CD4-positive, alpha-beta T cell (primary cell): Measurements from ENCODE around the gene MEI1. TPM values are rescaled to one million over a fixed set of nuclear protein-coding genes. Genes with fewer than 3 reads are reported as not detected.

Experiments
- ATAC-seq: fragments of 200-7000 bp; cut with Tn5 transposase; one replicate; pipeline ENCODE4 v1.10.0; 2022; ENCODE audit warnings: mild to moderate bottlenecking; ENCODE audit not compliant: poor library complexity
- CTCF ChIA-PET: fragments of 350-600 bp; sonication (Branson Sonifier 250); formaldehyde crosslinking; loops from one replicate; lab custom pipeline; 2021; ENCODE audit warnings: antibody characterized with exemption, inconsistent platforms; lab: Charles Lee
- POLR2A ChIA-PET: fragments of 350-600 bp; sonication (Branson Sonifier 250); formaldehyde crosslinking; loops from one replicate; lab custom pipeline; 2021; ENCODE audit warnings: antibody characterized with exemption, inconsistent platforms; lab: Charles Lee
- DNase-seq, 14 experiments: peaks; one replicate each; pipeline ENCODE4 v3.0.0-alpha.2; 2013 to 2020; ENCODE audit warnings: mixed read lengths in 2 of 14
- H3K27ac ChIP-seq, 2 donors: one replicate each; pipeline versions ENCODE4 v1.5.1 to v1.7.0; 2013; ENCODE audit warnings: low read length in 2 of 2, low read depth in 1 of 2, mild to moderate bottlenecking in 1 of 2
- H3K27me3 ChIP-seq, 2 experiments: 1 replicate in 1 of 2; 2 replicates in 1 of 2; pipeline versions ENCODE4 v1.6.1 to v1.7.0; 2013; ENCODE audit warnings: low read length in 2 of 2, control low read depth in 1 of 2, mild to moderate bottlenecking in 1 of 2, moderate library complexity in 1 of 2; ENCODE audit not compliant: insufficient read depth in 2 of 2, control insufficient read depth in 1 of 2
- H3K36me3 ChIP-seq: one replicate; pipeline ENCODE4 v1.6.1; 2013; ENCODE audit warnings: low read length, control low read depth; ENCODE audit not compliant: insufficient read depth
- H3K4me1 ChIP-seq: one replicate; pipeline ENCODE4 v1.6.1; 2013; ENCODE audit warnings: low read length, control low read depth; ENCODE audit not compliant: insufficient read depth
- H3K4me3 ChIP-seq: one replicate; pipeline ENCODE4 v1.5.1; 2013; ENCODE audit warnings: mild to moderate bottlenecking, low read length, moderate library complexity
- H3K9me3 ChIP-seq, 2 experiments: 1 replicate in 1 of 2; 2 replicates in 1 of 2; pipeline versions ENCODE4 v1.6.1 to v1.7.0; 2013; ENCODE audit warnings: low read length in 2 of 2, mild to moderate bottlenecking in 2 of 2, control low read depth in 1 of 2, moderate library complexity in 1 of 2; ENCODE audit not compliant: control insufficient read depth in 1 of 2, insufficient read depth in 1 of 2
- H3K27ac Mint-ChIP-seq: one replicate; pipeline ENCODE4 v1.8.0; 2020; ENCODE audit warnings: mixed read lengths
- H3K27me3 Mint-ChIP-seq: one replicate; pipeline ENCODE4 v1.8.0; 2021; ENCODE audit warnings: mixed read lengths
- H3K36me3 Mint-ChIP-seq: one replicate; pipeline ENCODE4 v1.8.0; 2021; ENCODE audit warnings: low read depth, mixed read lengths
- H3K4me1 Mint-ChIP-seq: one replicate; pipeline ENCODE4 v1.8.0; 2021; ENCODE audit warnings: low read depth, mixed read lengths
- H3K4me3 Mint-ChIP-seq: one replicate; pipeline ENCODE4 v1.8.0; 2020; ENCODE audit warnings: mild to moderate bottlenecking, mixed read lengths
- H3K9me3 Mint-ChIP-seq: one replicate; pipeline ENCODE4 v1.8.0; 2020; ENCODE audit warnings: mixed read lengths
- intact Hi-C, 2 experiments: fragments of 100-400 bp; cut with DNase I in 1 of 2; cut with micrococcal nuclease in 1 of 2; formaldehyde crosslinking; loops; one replicate each; pipeline versions ENCODE4 v1.15.1 to v1.9.0; 2023 to 2025; cut with DNase I, micrococcal nuclease
- total RNA-seq, 174 experiments: library from RNA in 2 of 174; stranded (reverse) in 2 of 174; gene quantifications; one replicate each; pipeline ENCODE4 v1.2.3 and lab custom pipeline; 2021 to 2026
- TF ChIP-seq, protein P1 (sequence below): fragments of 200-600 bp; IDR thresholded peaks from one replicate; pipeline ENCODE4 v1.8.0; 2022; ENCODE audit warnings: antibody characterized with exemption, mild to moderate bottlenecking

MEI1 gene
- total RNA-seq, 2 experiments from 2014 or later, result 64.4 to 81.0 TPM

DNA sequence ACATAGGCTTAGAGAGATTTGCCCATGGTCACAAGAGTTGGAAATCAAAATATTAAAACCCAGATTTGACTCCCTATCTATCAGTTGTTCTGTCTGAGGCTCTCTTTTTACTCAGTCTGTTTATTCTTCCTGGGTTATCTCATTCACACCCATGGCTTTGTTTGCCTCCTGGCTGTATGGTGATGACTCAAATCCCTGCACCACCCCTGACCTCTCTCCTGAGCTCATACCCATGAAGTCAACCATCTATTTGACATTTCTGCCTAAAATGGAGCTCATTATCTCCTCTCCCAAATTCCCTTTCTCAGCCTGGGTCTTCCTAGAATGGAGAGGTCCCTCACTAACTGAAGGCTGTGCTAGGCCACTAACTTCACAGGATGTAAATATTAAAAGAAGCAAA lies 73.3 kb downstream of the MEI1 start:
- Mint-ChIP-seq H3K9me3 (no peaks in the 10 kb centered on the region), H3K4me1 (no peaks in the 10 kb centered on the region), H3K36me3 (no peaks in the 10 kb centered on the region), H3K27ac (no peak overlapping the region), H3K4me3 (no peak overlapping the region), H3K27me3 (no peaks in the 10 kb centered on the region)
- DNase-seq (no peak), ATAC-seq (no peak)
- TF ChIP-seq, protein P1, sequence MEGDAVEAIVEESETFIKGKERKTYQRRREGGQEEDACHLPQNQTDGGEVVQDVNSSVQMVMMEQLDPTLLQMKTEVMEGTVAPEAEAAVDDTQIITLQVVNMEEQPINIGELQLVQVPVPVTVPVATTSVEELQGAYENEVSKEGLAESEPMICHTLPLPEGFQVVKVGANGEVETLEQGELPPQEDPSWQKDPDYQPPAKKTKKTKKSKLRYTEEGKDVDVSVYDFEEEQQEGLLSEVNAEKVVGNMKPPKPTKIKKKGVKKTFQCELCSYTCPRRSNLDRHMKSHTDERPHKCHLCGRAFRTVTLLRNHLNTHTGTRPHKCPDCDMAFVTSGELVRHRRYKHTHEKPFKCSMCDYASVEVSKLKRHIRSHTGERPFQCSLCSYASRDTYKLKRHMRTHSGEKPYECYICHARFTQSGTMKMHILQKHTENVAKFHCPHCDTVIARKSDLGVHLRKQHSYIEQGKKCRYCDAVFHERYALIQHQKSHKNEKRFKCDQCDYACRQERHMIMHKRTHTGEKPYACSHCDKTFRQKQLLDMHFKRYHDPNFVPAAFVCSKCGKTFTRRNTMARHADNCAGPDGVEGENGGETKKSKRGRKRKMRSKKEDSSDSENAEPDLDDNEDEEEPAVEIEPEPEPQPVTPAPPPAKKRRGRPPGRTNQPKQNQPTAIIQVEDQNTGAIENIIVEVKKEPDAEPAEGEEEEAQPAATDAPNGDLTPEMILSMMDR, result no peak
- no peak overlapping the region for H3K4me3 ChIP-seq
- intact Hi-C loops, result no loop called here
- no peaks in the 10 kb centered on the region for H3K27me3 ChIP-seq
- no peaks in the 10 kb centered on the region for H3K9me3 ChIP-seq
- H3K36me3 ChIP-seq, result no peaks in the 10 kb centered on the region
- ChIA-PET CTCF (no interaction called here), POLR2A (no interaction called here)
- H3K27ac ChIP-seq, result no peak overlapping the region
- peaks cover 1% of the 10 kb centered on the region for H3K4me1 ChIP-seq

DNA sequence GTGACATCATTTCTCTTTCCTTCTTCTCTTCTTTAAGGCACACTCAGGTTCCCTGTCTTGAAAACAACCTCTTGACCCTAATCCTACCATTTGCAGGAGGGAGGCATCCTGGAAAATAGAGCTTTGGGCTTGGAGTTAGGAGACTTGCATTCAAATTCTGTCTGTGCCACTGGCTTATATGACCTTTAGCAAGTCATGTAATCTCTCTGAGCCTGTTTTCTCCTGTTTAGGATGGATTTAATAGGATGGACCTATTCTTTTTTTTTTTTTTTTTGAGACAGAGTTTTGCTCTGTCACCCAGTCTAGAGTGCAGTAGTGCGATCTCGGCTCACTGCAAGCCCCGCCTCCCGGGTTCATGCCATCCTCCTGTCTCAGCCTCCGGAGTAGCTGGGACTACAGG lies 76.0 kb downstream of the MEI1 start:
- no peaks in the 10 kb centered on the region for H3K36me3 Mint-ChIP-seq
- DNase-seq (no peak), ATAC-seq (no peak)
- H3K4me1 ChIP-seq, result peaks cover 18% of the 10 kb centered on the region
- no peak overlapping the region for H3K27ac ChIP-seq
- H3K4me1 Mint-ChIP-seq, result peaks cover 19% of the 10 kb centered on the region
- no peak overlapping the region for H3K4me3 Mint-ChIP-seq
- H3K9me3 Mint-ChIP-seq, result no peaks in the 10 kb centered on the region
- intact Hi-C loops, result loop anchor here in 1 of 2 experiments (5.0 kb wide), 1 partner anchor 78 kb away; the partner anchor contains the start of gene MEI1
- H3K4me3 ChIP-seq, result no peak overlapping the region
- no peaks in the 10 kb centered on the region for H3K36me3 ChIP-seq
- no peaks in the 10 kb centered on the region for H3K27me3 ChIP-seq
- ChIA-PET CTCF (interaction anchor here (0.7 kb wide), 1 partner anchor 72 kb away, joined by 4 read pairs; no protein-coding TSS in a partner anchor), POLR2A (interaction anchor here (3.6 kb wide), 1 partner anchor 25 kb away, joined by 26 read pairs; the partner anchor contains the start of gene CCDC134)
- TF ChIP-seq, protein P1, result no peak
- no peak overlapping the region for H3K27ac Mint-ChIP-seq
- no peaks in the 10 kb centered on the region for H3K9me3 ChIP-seq
- no peaks in the 10 kb centered on the region for H3K27me3 Mint-ChIP-seq

DNA sequence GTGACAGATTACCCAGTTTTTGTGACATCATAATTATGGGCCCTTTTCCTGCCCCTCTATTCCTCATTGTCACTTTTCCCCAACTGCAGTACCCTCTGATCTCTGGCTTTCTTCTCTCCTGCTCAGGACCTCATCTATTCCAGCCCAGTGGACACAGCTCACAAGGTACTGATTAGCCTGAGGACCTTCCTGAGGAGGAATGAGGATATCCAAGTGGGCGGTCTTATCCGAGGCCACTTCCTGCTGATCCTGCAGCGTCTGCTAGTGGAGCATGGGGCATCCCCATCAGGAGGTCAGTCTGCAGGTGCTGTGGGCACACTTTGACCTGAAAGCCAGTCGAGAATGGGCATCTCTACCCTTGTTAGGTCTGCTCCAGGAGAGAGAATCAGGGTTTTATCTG lies 76.7 kb downstream of the MEI1 start:
- CTCF ChIA-PET, result no interaction called here
- Mint-ChIP-seq H3K27me3 (no peaks in the 10 kb centered on the region), H3K9me3 (no peaks in the 10 kb centered on the region), H3K36me3 (no peaks in the 10 kb centered on the region), H3K4me1 (peaks cover 24% of the 10 kb centered on the region), H3K27ac (no peak overlapping the region), H3K4me3 (no peak overlapping the region)
- Histone ChIP-seq H3K4me3 (no peak overlapping the region), H3K4me1 (peaks cover 25% of the 10 kb centered on the region), H3K36me3 (no peaks in the 10 kb centered on the region), H3K27ac (no peak overlapping the region), H3K27me3 (no peaks in the 10 kb centered on the region), H3K9me3 (no peaks in the 10 kb centered on the region)
- no peak for ATAC-seq
- intact Hi-C loops, result loop anchor here in 1 of 2 experiments (5.0 kb wide), 1 partner anchor 79 kb away; the partner anchor contains the start of gene MEI1
- TF ChIP-seq, protein P1, result no peak
- POLR2A ChIA-PET, result interaction anchor here (3.6 kb wide), 1 partner anchor 24 kb away, joined by 26 read pairs; the partner anchor contains the start of gene CCDC134
- DNase-seq, result no peak
